Colonic mucosa (tissue), 4 donors: Measurements from ENCODE around the gene STXBP5L. TPM values are rescaled to one million over a fixed set of nuclear protein-coding genes. Genes with fewer than 3 reads are reported as not detected.

Experiments used
- DNase-seq: peaks from one replicate; pipeline ENCODE4 v3.0.0-alpha.2; 2020
- H3K27ac ChIP-seq: fragments of 200-600 bp; one replicate; pipeline ENCODE4 v1.8.0; 2021
- H3K27me3 ChIP-seq: fragments of 200-600 bp; one replicate; pipeline ENCODE4 v1.8.0; 2021
- H3K36me3 ChIP-seq: fragments of 200-600 bp; one replicate; pipeline ENCODE4 v1.8.0; 2021
- H3K4me1 ChIP-seq: fragments of 200-600 bp; one replicate; pipeline ENCODE4 v1.8.0; 2021; ENCODE audit warnings: mild to moderate bottlenecking
- H3K4me3 ChIP-seq: fragments of 200-600 bp; one replicate; pipeline ENCODE4 v1.8.0; 2021
- H3K9ac ChIP-seq, 2 donors: one replicate each; pipeline ENCODE4 v1.7.0; 2013; ENCODE audit warnings: control low read depth in 2 of 2, low read depth in 2 of 2, low read length in 2 of 2
- H3K9me3 ChIP-seq: fragments of 200-600 bp; one replicate; pipeline ENCODE4 v1.8.0; 2021
- CTCF ChIP-seq: fragments of 200-600 bp; IDR thresholded peaks from one replicate; pipeline ENCODE4 v1.8.0; 2022; ENCODE audit warnings: antibody characterized with exemption, mild to moderate bottlenecking
- intact Hi-C: fragments of 100-400 bp; cut with DNase I; formaldehyde crosslinking; loops from one replicate; pipeline ENCODE4 v1.14.1; 2022
- microRNA-seq: library from miRNA; unstranded; fragments of <30 nt; microRNA quantifications from one replicate; pipeline ENCODE4, GENCODE V29; 2019
- total RNA-seq, 2 donors: library from RNA; stranded (reverse); fragmentation: NEBNext Ultra II Directional in 1 of 2; extraction: Animal tissue kit (Norgen Biotek cat#: 25700) in 1 of 2; gene quantifications; one replicate each; pipeline ENCODE4 v1.2.1, GENCODE V29; 2021
- donor health status: healthy.
- donor health status: DM: no; HTN: no; CAD: no.
- donor health status: DM: no; HTN: no; CAD: no.

The STXBP5L gene
- total RNA-seq, 2 donors from 2014 or later, result 0.22 to 0.74 TPM

- TF ChIP-seq CTCF, result no peak
- Histone ChIP-seq H3K9me3 (no peaks in the 10 kb centered on the region), H3K4me1 (no peaks in the 10 kb centered on the region), H3K27me3 (no peaks in the 10 kb centered on the region), H3K4me3 (no peak overlapping the region), H3K36me3 (no peaks in the 10 kb centered on the region), H3K27ac (no peak overlapping the region), H3K9ac (no peak overlapping the region)
- DNase-seq, result no peak
- intact Hi-C loops, result no loop called here
Observed at GRCh38 chr3:121467085-121467484, 559.1 kb downstream of the STXBP5L start.

GRCh38 chr3:121473001-121473400 lies 565.0 kb downstream of the STXBP5L start:
- H3K4me3 ChIP-seq, result no peak overlapping the region
- H3K36me3 ChIP-seq, result no peaks in the 10 kb centered on the region
- intact Hi-C loops, result no loop called here
- no peak for TF ChIP-seq CTCF
- no peaks in the 10 kb centered on the region for H3K27me3 ChIP-seq
- no peaks in the 10 kb centered on the region for H3K9me3 ChIP-seq
- no peak overlapping the region for H3K9ac ChIP-seq
- DNase-seq, result no peak
- H3K4me1 ChIP-seq, result no peaks in the 10 kb centered on the region
- H3K27ac ChIP-seq, result no peak overlapping the region

Small RNA genes lying within 50 kb of the gene (microRNA-seq; reads per million reads assigned to microRNA genes)
- gene MIR5682, result not detected

Other genes with a start within 250 kb of the STXBP5L start
- gene HGD, start 226.0 kb upstream of the STXBP5L start, total RNA-seq, result 10 to 100 TPM; 37.6 to 48.5 TPM
- gene RABL3, start 165.7 kb upstream of the STXBP5L start, total RNA-seq, result 10 to 100 TPM; 25.5 to 30.5 TPM
- gene GTF2E1, start 165.5 kb upstream of the STXBP5L start, total RNA-seq, result 10 to 100 TPM; 15.2 to 17.9 TPM